Progenitor cell of endocrine pancreas (in vitro differentiated cells): ENCODE measurements around the gene BCAR1. TPM values are rescaled to one million over a fixed set of nuclear protein-coding genes. Genes with fewer than 3 reads are reported as not detected.
A peak's percentile ranks its signal among the peaks of the same experiment; 100 is the strongest.

Experiments used
- DNase-seq: peaks from one replicate; pipeline ENCODE4 v3.0.0; 2021; ENCODE audit warnings: low spot score; ENCODE audit not compliant: unreplicated experiment
- H3K27ac Mint-ChIP-seq: 2 replicates; pipeline ENCODE4 v1.8.0; 2021; ENCODE audit warnings: mild to moderate bottlenecking, moderate library complexity, mixed read lengths
- H3K27me3 Mint-ChIP-seq: 2 replicates; pipeline ENCODE4 v1.8.0; 2021; ENCODE audit warnings: mixed read lengths
- H3K36me3 Mint-ChIP-seq: 2 replicates; pipeline ENCODE4 v1.8.0; 2022; ENCODE audit warnings: mixed read lengths; ENCODE audit not compliant: insufficient read depth
- H3K4me1 Mint-ChIP-seq: 2 replicates; pipeline ENCODE4 v1.8.0; 2021; ENCODE audit warnings: low read depth, mixed read lengths
- H3K4me3 Mint-ChIP-seq: 2 replicates; pipeline ENCODE4 v1.8.0; 2021; ENCODE audit warnings: low read depth, mild to moderate bottlenecking, moderate library complexity, mixed read lengths
- H3K9me3 Mint-ChIP-seq: 2 replicates; pipeline ENCODE4 v1.8.0; 2021; ENCODE audit warnings: low read depth, mixed read lengths
- total RNA-seq: library from RNA; stranded (reverse); gene quantifications from 2 replicates; pipeline ENCODE4 v1.2.1, GENCODE V29; 2021
- TF ChIP-seq, protein P1 (sequence below): fragments of 200-600 bp; sonication (generic); IDR thresholded peaks from one replicate; pipeline ENCODE4 v1.5.0; 2021; ENCODE audit warnings: antibody characterized with exemption, mild to moderate bottlenecking; ENCODE audit not compliant: unreplicated experiment

Gene BCAR1
- total RNA-seq, 1 donor from 2014 or later = 75.1 TPM

DNA sequence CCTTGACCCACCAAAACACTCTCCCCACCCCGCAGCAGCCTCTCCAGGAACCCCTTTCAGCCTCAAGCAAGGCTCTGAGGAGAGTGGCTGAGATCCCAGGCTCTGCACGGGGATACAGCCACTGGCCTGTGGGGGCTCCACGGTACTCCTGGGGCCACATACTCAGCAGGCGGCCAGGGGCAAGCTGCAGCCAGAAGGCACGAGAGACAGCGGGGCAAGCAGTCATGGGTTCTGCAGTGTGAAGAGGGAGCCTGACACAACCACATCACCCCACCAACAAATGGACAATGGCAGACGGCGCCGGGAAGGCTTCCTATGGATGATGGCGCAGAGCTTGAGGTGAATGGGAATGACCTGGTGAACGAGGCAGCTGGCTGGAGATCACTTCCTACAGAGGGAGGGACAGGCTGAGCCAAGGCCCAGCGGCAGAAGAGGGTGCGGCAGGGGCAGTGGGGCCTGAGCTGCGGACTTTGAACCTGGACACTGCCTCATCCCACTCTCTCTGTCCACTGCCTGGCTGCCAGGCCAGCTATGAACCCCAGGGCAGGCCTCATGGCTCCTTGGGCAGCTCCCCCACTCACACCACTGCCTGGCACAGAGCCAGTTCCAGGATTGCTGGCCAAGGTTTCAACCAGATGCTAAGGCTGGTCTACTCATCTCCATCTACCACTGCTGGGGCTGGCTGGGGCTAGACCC lies 10.8 kb upstream of the BCAR1 start:
- peaks cover 28% of the 10 kb centered on the region for H3K4me1 Mint-ChIP-seq
- no peak for DNase-seq
- TF ChIP-seq, protein P1, sequence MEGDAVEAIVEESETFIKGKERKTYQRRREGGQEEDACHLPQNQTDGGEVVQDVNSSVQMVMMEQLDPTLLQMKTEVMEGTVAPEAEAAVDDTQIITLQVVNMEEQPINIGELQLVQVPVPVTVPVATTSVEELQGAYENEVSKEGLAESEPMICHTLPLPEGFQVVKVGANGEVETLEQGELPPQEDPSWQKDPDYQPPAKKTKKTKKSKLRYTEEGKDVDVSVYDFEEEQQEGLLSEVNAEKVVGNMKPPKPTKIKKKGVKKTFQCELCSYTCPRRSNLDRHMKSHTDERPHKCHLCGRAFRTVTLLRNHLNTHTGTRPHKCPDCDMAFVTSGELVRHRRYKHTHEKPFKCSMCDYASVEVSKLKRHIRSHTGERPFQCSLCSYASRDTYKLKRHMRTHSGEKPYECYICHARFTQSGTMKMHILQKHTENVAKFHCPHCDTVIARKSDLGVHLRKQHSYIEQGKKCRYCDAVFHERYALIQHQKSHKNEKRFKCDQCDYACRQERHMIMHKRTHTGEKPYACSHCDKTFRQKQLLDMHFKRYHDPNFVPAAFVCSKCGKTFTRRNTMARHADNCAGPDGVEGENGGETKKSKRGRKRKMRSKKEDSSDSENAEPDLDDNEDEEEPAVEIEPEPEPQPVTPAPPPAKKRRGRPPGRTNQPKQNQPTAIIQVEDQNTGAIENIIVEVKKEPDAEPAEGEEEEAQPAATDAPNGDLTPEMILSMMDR = no peak
- peak overlapping the region; percentile 19 for H3K4me3 Mint-ChIP-seq
- H3K27ac Mint-ChIP-seq = no peak overlapping the region
- no peaks in the 10 kb centered on the region for H3K36me3 Mint-ChIP-seq
- H3K27me3 Mint-ChIP-seq = no peaks in the 10 kb centered on the region
- H3K9me3 Mint-ChIP-seq = no peaks in the 10 kb centered on the region

DNA sequence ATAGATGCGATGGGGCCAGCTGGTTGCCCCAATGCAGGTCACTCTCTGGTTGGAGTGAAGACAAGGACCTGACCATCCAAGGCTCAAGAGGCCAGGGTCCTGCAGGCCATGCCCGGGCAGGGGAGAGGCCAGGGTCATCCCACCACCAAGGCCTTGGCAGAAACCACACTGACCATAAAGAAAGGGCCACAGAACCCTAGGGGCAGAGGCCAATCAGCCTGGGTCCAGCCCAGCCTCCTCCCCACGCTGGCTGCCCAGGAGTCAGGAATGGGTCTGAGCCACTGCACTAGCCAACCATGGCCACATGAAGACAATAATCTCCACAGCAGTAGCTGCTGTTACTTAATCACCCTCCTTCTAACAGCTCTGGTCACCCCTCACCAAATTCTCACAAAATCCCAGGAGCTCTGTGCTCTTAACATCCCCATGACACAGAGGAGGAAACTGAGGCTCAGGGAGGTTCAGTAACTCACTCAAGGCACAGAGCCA lies 10.2 kb upstream of the BCAR1 start:
- no peak overlapping the region for H3K4me3 Mint-ChIP-seq

DNA sequence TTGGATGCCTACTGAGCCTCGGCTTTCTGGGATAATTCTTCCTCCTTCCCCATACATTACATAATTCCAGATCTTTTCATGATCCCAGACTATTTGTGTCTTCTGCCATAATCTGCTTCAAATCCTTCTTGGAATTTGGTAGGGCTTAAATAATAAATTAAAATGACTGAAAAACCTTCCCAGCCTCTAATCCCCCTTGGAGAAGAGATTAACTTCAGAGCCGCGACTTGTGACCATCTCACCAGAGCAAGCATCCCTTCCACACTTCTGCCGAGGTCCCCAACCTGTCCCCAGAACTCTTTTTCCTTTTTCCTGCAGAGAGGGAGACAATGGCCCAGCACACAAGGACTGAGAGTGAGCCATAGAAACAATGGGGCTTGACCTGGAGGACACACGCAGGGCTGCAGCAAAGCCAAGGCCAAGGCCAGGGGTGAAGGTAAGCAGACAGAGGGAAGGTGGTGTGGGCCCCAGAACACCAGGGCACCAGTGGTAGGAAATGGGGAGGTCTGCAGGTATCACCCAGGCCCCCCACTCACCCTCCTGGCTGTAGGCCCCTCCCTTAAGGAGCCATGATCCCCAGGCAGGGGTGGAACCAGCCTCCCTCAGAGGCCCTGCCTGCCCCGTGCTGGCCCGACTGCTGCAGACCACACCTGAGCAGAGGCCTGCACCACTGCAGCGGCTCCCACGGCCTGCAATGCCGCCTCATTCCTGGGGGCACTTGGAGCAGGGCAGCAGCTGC lies 9.6 kb upstream of the BCAR1 start:
- H3K4me3 Mint-ChIP-seq = no peak overlapping the region
- DNase-seq = peak; percentile 9
- peaks cover 30% of the 10 kb centered on the region for H3K4me1 Mint-ChIP-seq
- H3K27me3 Mint-ChIP-seq = no peaks in the 10 kb centered on the region
- no peak overlapping the region for H3K27ac Mint-ChIP-seq
- H3K9me3 Mint-ChIP-seq = no peaks in the 10 kb centered on the region
- TF ChIP-seq, protein P1 = no peak
- H3K36me3 Mint-ChIP-seq = no peaks in the 10 kb centered on the region

More for the DNA sequence above, 10.2 kb upstream of the BCAR1 start:
- H3K9me3 Mint-ChIP-seq = no peaks in the 10 kb centered on the region
- H3K27me3 Mint-ChIP-seq = no peaks in the 10 kb centered on the region
- H3K36me3 Mint-ChIP-seq = no peaks in the 10 kb centered on the region
- no peak overlapping the region for H3K27ac Mint-ChIP-seq
- TF ChIP-seq, protein P1 = no peak
- DNase-seq = no peak
- peaks cover 33% of the 10 kb centered on the region for H3K4me1 Mint-ChIP-seq

DNA sequence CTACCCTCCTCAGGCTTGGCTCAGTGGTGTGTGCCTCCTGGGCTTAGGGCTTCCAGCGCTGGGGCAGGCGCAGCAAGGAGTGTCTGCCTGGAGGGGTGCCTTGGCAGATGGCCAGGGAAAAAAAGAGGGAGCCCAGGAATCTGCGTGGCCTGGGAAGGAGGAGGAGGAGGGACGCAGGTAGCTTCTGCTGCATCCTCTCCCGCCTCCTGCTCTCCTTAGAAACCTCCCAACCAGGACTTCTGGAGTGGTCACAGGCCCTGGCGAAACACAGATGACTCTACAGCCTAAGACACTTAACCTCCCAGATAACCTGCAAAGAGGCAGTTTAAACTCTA lies 7.3 kb upstream of the BCAR1 start:
- H3K4me3 Mint-ChIP-seq = no peak overlapping the region
- H3K4me1 Mint-ChIP-seq = peaks cover 22% of the 10 kb centered on the region
- H3K9me3 Mint-ChIP-seq = no peaks in the 10 kb centered on the region
- no peak overlapping the region for H3K27ac Mint-ChIP-seq
- TF ChIP-seq, protein P1 = no peak
- no peak for DNase-seq
- no peaks in the 10 kb centered on the region for H3K36me3 Mint-ChIP-seq
- H3K27me3 Mint-ChIP-seq = no peaks in the 10 kb centered on the region

DNA sequence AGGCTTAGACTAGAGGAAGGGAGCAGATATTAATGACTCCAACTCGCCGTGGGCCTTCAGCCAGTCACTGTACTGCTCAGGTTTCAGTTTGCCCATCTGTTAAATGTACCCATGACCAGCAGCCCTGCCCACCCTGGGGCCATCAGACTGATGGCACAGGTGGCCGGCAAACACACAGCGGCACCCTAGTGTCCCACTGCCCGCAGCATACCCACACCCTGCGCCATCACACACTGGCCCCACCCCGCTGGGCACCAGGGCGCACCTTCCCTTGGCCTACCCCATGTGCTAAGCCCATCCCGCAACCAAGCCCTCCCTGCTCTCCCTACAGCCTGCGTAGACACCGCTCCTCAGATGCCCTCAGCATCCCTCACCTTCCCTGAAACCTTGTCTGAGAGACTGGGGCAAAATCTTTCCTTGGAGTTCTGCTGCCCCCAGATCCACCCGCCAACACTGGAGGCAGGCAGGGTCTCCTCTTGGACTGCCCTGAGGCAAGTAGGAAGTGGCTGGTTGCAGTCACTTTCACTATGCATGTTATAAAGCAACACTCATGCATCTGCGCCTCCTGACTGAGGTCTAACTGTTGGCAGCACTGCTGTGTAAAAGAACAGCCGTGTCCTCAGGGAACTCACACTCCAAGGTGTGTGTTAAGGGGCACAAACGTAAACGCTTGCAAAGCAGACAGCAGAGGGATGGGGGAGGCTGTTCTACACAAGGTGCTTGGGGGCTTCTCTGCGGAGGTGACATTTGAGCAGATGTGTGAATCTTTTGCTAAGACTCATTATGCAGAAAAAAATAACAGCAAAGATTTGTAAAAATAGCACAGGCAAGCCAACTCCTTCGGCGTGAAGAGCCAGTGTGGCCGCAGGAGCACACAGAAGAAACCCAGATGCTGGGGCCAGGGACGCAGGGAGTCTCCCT lies 6.7 kb upstream of the BCAR1 start:
- H3K4me1 Mint-ChIP-seq = peaks cover 21% of the 10 kb centered on the region
- H3K4me3 Mint-ChIP-seq = no peak overlapping the region
- no peaks in the 10 kb centered on the region for H3K27me3 Mint-ChIP-seq
- no peaks in the 10 kb centered on the region for H3K36me3 Mint-ChIP-seq
- no peaks in the 10 kb centered on the region for H3K9me3 Mint-ChIP-seq
- H3K27ac Mint-ChIP-seq = no peak overlapping the region
- no peak for DNase-seq
- TF ChIP-seq, protein P1 = no peak
